ENCODE results near the gene NTMT1.
A peak's percentile ranks its signal among the peaks of the same experiment; 100 is the strongest.

Gene NTMT1

GRCh38 chr9:129637673-129638439 lies 11.9 kb downstream of the NTMT1 start:
- no peak for DNase-seq

- DNase-seq, result no peak
Observed at GRCh38 chr9:129639034-129639630, 13.2 kb downstream of the NTMT1 start.

DNA sequence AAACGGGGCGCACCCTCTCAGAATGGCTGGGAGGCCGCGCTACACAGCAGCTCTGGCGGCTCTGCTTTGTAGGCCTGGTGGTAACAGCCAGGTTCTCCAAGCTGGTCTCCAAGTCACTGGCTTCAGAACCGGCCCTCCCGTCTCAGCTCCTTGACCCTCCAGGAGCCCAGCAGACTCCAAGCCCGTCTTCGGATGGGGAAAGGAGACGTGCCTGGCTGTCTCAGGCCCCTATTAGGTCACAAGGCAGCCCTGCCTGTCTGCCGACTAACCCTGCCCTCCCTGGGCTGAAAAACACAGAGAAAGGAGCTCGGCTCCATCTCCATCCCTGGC lies 13.8 kb downstream of the NTMT1 start:
- no peak for DNase-seq

- DNase-seq, result peak; percentile 19
Observed at GRCh38 chr9:129640086-129640870, 14.3 kb downstream of the NTMT1 start.

DNA sequence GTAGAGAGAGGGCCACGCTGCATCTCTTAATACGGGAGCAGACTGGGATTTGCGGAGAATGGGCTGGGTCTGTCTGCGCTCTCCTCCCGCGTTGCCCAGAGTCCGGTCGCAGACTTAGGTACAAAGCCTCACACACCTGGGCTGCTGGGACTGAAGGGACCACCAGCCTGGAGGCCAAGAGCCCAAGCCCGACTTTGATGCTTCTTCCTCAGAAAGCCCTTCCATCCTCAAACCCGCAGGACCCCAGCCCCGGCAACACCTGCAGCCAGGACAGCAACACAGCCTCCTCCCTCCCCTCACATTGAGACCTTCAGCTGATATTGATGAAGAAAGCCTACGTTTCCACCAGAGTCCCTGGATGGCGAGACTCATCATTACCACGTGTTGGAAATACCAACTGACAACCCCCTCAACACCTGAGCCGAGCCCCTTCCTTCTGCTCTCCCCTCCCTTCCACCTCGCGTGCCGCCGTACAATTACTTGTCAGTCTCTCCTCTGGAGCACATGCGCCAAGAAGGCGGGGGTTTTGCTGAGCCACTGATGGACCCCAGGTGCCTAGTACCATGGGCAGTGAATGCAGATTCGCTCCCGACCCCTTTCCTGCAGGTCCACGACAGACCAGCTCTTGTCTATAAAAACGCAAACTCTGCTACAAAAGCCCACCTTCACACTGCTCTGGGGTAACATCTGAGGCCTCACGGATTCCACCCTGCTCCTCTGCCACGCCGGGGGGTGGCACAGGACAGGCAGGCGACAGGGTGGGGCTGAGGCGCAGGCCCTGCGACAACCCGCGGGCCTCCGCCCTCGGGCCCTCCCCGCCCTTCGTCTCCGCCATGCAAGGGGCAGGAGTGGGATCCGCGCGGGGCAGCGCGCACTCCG lies 15.1 kb downstream of the NTMT1 start:
- DNase-seq, result no peak

DNA sequence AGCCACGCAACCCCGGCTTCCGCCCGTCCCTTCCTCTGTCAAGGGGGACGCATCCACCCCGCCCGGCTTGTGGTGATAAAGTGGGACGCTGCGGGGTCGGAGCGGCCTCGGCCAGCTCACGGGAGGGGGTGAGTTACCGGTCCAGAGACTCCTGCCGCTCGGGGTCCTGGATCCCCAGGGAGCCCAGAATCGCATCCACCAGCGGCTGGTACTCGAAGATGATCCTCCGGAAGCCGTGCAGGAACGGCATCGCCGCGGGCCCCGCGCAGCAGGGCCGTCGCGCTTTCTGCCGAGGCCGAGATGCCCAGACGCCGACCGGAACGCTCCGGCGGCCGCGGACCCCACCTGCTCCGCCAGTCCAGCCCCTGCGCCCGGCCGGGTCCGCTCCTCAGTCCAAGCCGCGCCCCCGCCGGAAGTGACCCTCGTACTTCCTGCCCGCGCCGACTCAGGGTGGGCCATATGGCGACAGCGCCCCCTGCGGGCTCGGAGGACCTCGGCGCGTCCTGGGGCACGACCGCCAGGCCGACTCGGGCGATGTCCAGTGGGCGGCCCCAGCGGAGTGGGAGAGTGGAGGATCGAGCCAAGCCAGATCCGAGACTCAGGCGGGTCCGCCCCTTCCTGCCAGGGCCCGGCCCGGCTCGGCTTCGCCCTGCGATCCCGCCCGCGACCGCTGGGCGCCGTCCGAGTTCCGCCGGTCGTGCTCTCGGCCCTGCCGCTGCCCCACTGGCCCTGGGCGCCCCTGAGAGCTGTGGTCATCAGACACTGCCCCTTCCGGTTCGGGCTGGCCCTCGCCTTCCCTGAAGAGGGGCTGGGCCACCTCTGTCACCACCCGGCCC lies 16.0 kb downstream of the NTMT1 start, which contains the start of gene ASB6:
Gene ASB6 (minus strand): TSS at position 402 of the 836 bp plus-strand sequence. CDS start 152 bp downstream, at position 250.
- DNase-seq, result peak; percentile 88

DNA sequence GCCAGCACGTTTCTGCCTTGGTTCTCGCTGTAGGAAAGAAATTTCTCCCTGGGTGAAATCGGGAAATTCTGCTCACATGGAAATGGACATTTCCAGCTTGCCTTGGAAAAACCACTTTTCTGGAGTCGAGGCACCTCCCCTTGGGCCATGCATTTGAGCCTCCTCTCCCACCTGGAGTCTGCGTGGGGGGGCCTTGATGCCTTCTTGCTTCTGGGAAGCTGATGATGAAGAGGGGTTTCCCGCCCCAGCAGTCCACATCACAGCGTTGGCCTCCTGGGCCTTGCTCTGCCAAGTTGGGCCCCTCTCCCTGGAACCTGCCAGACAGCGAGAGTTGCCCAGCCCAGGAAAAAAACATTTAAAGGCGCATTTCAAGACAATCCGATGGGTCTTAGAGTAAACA lies 17.7 kb downstream of the NTMT1 start:
- DNase-seq, result no peak

DNA sequence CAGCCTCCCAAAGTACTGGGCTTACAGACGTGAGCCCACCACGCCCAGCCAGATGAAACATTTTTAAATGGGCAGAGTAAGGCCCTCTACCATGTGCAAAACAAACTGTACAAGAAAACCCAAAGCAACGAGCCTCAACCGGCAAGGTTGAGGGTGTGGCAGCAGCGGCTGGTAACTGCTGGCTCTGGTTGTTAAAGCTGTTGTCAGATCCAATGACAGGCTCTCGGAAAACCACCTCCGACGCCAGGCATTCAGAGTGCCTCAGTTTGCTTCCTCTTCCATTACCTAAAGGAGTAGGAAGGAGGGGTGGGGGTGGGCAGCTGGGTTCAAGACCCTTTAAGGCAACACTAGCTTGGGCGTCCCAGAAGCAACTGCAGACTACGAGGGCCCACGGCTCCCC lies 18.4 kb downstream of the NTMT1 start:
- DNase-seq, result no peak

DNA sequence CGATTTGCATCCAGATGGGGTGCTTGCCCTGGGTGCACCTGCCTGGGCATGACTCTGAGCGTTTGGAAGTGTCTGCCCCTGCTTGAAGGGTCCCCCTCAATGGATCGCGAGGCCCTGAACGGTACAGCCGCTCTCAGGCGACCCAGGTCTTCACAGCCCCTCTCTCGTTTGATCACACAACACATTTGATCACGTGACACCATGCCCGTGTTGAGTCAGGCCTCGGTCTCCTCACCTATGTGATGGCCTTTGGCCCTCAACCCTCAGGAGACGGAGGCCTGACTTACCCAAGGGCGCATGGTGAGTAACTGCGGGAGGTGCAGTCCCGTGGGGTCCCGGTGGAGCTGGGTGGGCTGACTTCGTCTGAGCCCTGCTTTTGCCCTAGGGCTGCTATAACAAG lies 18.9 kb downstream of the NTMT1 start:
- DNase-seq, result no peak

DNA sequence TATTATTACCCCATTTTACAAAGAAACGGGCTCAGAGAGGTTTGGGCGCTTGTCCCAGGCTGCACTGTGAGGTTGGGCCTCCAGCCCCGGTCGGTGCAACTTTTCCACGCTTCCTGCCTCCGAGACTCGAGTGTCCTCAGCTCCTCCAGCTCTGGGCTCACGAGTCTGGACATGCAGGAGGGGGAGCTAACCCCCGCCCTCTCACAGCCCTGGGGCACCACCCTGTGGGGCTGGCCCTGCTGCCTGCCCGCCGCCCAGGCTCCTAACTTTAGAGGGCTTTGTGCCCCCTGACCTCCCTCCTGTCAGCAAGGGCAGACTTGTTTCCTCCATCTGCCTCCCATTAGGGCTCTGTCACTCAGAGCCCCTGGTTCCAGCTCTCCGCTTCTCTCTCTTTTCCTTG lies 20.3 kb downstream of the NTMT1 start:
- no peak for DNase-seq

DNA sequence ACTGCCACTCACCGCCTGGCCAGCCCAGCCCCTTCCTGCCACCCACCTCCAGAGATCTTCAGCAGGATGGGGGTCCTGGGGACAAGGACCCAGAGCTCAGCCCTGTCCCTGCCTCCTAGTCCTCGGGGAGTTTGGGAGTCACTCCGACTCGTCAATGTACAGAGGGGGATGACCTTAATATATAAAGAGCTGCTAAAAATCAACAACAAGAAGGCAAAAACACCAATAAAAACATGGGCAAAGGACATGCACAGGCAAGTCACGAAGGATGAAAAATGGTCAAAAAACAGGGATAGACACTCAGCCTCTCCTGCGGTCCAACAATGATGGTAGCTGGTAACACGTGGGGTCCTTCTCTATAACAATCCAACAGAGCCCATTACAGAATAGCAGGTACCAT lies 20.7 kb downstream of the NTMT1 start:
- no peak for DNase-seq

- DNase-seq, result no peak
Observed at GRCh38 chr9:129647635-129648034, 21.7 kb downstream of the NTMT1 start.

GRCh38 chr9:129648092-129648763 lies 22.3 kb downstream of the NTMT1 start:
- DNase-seq, result no peak

DNA sequence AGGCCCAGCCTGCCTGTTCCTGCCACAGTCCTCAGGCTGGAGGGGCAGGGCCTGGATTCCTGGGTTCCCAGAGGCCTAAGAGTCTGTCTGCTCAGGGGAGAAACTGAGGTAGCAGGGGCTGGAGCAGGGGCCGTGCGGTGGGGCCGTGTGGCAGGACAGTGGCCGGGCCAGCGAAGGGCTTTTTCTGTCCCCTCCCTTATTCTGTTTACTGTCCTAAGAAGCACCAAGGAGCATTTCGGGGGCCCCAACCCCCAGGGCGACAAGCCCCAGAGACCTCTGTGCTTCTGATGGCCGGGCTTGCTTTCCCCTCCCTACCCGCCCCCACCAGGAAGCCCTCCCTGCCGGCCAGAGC lies 22.8 kb downstream of the NTMT1 start:
- no peak for DNase-seq

- no peak for DNase-seq
Observed at GRCh38 chr9:129649726-129650679, 24.0 kb downstream of the NTMT1 start.

GRCh38 chr9:129650680-129651235 lies 24.8 kb downstream of the NTMT1 start:
- no peak for DNase-seq

DNA sequence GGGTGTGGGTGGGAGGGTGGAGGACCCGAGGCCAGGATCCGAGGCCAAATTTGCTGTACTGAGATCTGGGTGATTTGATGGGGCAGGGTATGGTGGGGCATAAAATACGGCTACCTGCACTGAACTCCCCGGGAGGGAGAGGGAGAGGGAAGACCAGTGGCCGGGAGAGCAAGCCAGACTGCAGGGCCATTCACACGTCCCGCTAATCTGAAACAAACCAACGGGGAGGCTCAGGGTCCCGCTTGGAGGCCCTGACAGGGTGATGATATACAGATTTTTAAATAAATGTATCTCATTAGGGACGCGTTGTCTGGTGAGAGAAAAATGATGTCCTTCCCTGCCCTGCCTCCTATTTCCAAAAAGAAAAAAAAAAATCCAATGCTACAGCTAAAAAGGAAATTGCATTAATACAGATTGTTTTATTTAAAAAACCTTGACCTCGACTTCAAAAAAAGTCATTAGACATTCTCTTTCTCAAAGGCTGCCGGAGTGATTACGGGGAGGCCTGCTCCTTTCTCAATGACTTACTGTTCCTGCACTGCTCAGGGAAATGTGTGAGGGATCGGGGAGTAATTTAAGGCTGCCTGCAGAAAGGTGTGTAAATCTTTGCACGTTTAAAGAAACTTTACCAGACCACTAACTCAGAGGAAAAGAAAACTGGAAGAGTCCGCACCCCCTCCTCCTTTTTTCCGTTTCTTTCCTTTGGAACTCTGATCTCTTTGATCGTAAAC lies 28.0 kb downstream of the NTMT1 start:
- DNase-seq, result no peak

- DNase-seq, result no peak
Observed at GRCh38 chr9:129654554-129655040, 28.6 kb downstream of the NTMT1 start.

DNA sequence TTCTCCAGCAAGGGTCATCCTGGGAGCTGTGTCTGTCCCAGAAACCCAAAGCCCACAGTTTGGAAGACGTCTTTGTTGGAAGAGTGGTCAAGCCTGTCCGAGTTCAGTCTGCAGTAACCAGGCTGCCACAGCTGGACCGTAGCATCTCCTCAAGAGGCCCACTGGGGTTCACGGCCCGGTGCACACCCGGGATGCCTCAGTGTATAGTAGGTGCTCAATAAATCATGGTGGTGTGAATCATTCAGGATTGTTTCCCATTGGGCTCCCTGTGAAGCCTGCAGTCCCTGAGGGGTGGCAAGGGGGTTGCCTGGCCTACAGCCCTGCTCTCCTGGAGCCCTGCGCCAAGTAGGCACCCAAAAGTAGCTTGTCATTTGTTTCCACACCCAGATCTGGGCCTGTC lies 29.2 kb downstream of the NTMT1 start:
- DNase-seq, result no peak

Data from NCI-H1092 treated with DMSO at 0.1 percent for 48 hours (cell line).